DMS79 (cell line): Measurements from ENCODE around the gene VTI1A.

Source experiments
- DNase-seq: peaks from one replicate; lab custom pipeline; 2025; lab: John Stamatoyannopoulos, UW

VTI1A gene

DNA sequence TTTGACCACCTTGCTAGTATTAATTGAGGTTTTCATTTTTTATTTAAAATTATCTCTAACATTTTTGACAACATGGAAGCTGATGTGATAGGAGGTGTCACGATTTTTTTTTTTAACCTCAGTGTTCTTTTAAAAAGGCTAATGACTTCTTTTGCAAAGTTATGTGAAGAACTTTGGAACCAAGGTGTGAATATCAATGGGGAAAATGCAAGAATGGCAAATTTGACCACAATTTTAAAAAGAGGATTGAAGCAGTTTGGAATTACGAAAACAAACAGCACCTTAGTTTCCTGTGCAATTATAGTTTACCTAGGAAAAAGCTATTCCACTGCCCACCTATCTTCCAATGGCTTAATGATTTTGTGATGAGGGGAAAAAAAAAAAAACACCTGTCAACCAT, 232.4 kb downstream of the VTI1A start:
- no peak for DNase-seq

DNA sequence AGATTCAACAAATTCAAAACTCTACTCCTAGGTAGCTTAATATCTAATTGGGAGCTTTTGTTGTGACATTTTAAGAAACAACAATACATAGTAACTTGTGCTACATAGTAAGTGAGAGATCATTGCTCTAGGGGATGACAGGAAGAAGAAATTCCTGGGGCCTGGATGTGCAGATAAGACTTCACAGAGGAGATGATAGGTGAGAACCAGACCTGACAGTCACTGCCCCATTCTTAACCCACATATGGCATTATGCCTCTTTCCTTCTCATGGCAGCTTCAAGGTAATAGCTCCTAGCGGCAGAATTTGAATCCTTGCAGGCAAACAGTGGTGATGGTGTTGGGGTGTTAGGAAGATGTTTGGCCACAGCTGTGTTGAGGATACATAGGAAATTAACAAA, 233.6 kb downstream of the VTI1A start:
- no peak for DNase-seq

DNA sequence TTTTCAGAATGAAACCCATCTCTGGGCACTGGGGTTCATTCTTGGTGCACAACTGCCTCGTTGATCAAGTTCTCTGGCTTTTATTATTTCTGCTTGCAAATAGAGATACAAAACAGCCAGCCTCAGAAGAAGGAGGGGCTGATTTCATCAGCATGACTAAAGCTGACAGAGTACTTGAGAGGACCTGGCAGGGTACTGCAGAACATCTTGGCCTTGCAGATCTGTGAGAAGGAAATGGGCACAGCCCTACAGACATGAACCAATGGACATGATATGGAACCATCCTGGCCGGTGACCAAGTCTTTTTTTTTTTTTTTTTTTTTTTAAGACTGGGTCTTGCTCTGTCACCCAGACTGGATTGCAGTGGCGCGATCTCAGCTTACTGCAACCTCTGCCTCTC, 240.6 kb downstream of the VTI1A start:
- DNase-seq, result no peak

DNA sequence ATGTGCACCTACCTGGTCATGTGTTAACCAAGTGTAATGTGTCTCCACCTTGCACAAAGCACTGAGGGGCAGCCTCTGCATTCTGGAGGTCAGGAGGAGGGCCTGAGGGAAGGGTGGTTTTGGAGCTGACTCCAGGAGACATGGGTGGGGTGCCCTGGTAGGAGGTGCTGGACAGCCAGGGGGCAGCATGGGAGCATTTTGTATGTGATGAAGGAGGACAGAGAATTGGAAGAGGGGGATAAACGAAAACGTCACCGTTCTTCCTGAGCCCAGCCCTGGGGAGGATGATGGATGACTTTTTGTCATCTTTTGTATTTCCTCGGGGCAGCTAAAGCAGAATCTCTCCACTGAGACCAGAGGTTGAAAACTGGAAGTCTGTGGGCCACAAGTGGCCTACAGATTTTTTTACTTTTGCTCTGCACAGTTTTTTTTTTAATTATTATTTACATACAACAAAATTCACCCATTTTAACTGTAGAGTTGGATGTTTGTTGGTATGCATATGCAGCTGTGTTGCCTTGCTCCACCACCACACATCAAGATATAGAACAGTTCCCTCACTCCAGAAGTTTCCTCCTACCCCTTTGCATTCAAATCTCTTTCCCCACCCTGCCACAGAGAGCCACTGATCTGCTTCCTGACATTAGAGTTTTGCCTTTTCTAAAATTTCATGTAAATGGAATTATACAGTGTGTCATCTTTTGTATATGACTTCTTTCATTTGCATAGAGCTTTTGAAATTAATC, 242.5 kb downstream of the VTI1A start:
- no peak for DNase-seq

DNA sequence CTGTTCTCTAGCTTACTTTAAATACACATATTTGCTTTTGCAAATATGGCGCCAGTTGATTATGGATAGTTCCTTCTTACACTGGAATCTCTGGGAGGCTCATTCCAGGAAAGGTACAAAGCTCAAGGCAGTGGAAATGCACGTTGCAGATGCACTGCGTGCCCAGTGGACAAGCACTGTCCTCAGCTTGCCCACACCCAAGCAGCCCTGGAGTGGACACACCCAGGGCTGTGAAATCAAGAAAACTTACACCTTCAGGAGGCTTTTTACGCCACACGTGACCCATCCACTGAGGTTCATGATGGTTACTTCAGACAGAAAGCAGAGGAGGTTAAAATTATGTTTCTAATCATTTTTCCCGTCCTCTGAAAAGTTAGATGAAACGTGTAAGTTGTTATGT, 248.5 kb downstream of the VTI1A start:
- no peak for DNase-seq

DNA sequence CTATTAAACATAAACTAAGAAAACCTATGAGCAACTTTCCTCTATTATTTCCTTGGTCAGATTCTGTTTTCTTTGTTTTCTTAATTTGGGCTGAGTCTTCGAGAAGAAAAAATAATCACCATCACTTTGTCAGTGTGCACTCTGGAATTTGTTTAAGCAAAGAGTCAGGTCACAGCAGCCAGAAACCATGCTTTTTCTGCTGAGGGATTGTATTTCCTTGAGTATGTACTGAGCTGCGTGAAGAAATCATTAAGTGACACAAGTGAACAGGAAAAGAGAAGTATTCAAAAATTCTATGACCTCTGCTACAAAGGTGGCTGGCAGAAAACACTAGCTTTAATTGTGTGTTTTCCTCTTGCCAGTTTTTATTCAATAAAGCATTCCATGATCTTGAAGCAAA, 249.6 kb downstream of the VTI1A start:
- no peak for DNase-seq

DNA sequence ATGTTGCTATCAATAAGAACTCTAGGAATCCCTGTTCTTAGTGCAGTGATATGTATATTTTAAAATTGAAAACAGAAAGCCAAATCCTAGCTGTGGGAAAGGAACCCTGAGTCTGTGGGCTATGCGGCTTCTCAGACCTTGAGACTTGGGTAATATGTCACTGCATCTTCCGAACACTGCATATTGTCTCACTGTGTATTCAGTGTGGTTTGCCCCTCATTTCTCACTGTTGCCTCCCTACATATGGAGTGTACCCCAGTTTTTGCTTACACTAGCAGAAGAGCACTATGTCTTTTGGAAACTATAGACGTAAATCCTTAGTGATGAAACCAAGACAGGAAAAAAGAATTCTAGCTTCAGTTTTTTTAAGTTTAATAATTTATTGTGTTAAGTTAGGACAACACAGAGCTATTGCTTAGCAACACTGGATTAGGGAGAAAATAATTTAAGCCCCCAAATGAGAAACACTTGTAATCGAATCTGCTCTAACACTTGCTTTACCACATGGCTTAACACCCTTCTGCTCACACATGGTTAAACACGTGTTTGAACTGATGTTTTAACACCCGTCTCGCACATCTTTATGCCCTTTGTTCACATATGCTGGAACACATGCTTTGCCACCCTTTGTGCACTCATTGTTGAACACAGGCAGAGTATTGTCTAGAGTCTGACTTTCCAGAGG, 251.3 kb downstream of the VTI1A start:
- no peak for DNase-seq

DNA sequence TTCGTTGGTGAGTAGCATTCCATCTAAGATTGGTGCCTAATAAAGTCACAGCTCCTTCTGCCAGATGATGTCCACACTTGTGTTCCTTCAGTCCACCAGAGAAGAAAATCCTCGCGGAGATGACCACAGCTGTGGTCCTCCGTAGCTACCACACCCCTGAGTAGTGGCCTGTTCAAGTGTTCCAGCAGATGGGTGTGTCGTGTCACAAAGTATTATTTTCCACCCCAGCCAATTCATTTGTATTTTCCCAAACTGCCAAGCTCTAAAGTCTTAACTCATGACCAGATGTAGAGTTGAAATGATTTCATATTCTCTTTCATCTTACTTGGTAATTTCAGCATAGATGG, 251.8 kb downstream of the VTI1A start:
- DNase-seq, result no peak

DNA sequence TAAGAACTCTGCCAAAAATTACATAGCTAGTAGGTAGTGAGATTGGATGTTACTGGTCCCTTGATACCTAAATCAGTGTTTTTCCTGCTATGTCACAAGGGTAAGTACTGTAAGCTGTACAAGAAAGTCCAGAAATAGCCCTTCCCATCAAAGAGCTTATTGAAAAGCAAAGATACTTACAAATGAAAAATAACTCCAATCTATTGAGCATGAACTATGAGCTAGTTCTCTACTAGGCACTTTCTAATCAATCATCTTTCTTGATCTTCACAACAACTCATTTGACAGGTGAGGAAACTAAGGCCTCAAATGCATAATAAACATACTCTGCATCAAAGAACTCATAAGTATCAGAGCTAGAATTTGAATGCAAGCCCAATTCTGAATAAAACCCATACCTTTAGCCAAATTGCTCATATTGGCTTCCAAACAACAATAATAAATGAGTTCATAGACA, 253.2 kb downstream of the VTI1A start:
- no peak for DNase-seq

DNA sequence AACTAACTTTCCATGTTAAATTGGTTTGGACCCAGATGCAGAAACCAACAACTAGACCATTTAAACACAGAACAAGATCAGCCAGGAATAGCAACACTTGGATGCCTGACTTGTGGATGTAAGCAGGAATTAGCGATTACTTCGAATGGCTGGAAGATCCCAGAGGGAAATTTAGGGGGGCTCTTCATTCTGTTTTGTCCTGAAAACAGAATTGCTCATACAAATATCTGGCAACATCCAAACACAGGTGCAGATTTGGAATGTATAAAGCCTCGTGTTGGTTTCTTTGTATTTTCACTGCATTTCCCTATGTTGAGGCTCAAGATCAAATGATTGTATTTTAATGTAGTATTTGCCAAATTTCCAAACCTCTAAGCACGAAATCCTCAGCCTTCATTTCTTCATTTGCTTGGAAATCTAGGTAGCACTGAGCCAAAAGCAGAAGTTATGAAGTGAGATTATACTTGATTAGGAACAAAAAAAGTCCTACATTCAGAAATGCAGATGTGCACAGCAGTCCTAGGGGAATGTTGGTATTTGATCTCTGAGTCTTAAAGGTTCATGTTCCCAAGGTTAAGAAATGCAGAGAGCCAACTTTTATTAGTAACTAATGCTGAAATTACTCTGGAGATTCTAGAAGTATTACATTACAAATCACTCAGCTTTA, 254.3 kb downstream of the VTI1A start:
- no peak for DNase-seq

DNA sequence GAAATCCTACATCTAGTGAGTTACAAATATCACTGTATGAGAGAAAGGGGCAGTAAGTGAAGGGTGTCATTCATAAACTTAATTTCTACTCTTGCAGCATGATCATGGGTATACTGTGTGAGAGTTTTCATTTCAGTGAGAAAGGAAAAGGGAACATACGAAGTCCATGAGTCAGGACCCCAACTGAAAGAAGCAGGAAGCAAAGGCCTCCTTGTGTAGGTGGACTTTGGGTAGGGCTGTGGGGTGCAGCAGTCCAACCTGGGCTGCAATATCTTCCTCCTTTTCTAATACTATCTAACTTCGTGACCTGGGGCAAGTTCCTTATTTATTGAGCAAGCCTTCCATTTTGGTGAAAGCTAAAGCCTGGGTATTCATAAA, 254.9 kb downstream of the VTI1A start:
- no peak for DNase-seq

DNA sequence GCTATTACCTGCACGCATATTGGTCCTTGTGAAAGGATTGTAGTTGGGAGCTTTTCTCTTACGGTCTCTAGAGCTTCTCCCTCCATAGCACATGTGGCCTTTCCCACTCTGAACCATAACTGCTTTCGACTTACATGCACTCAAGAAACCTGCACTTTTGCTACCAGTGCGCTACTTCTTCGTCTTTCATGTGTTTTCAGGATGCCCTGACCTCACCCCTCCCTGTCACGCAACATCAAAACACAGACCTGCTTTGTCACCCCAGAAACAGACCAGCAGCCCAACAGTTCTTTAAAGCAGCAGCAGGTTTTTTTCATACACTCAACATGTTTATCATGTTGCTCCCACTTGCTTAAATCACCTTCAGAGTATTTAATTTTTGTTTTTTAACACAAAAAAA, 259.6 kb downstream of the VTI1A start:
- no peak for DNase-seq

DNA sequence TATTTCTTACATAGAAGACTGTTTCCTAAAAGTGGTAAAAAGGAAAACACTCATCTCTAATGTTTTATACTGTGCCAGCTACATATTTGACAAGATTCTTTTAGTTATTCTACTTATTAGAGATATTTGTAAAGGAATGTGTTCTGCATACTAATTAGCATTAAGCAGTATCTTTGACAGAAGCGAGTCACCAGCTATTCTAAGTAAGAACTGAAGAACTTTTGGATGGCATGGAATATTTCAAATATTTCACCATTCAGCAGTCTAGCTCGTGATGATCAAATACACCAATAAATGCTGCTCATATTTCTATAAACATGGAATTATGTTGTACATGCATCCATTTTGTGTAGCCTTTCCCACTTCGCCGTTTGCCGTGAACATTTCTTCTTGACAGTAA, 261.4 kb downstream of the VTI1A start:
- no peak for DNase-seq

DNA sequence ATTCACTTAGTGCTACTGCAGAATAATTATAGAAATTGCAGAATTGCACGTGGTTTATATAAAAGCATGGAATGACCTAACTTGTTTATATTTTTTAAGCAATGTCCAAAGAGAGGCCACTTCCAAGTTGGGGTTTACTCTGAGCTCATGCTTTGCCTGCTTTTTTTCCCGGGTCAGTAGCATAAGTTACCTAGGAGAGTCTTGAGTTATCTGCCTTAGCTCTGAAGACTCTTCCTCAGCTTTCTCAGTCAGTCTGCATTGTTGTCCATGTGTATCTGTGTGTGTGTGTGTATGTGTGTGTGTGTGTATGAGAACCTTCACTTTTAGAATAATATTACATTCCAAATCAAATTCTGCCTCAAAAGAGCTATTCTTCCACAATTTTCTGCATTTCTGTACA, 263.5 kb downstream of the VTI1A start:
- DNase-seq, result no peak

DNA sequence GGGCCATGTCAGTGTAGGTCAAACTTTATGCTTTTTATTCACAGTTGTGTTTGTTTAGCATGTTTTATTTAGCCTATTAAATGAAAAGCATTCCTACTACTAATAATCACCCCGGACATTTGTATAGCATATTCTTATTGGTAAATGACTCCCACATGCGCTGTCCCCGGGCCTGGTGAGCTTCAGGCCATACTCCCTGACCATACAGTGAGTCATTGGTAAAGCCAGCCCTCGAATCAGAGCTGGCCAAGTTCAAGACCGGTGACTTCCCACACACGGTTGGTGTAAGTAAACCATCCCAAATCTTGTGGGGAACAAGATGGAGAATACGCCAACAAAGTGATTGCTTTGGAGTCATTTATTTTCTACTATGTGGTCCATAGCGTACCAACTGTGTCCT, 264.4 kb downstream of the VTI1A start:
- DNase-seq, result no peak

DNA sequence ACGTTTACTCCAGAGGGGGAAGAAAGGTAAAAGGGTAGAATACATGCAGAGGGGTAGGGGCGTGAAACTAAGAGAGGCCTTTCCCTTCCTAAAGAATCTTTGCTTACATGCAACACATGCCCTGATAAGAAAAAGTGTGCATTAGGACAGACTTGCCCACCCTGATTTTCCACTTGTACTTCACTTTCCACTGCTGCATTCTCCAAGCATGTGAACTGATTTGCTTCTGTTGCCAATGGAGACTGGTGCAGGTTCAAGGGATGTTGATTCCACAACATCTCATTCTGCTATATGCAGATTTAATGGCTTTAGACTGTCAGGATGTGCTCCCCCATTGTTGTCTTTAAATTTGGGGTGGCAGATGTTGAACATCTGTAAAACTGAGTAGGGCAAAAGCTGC, 265.5 kb downstream of the VTI1A start:
- no peak for DNase-seq

DNA sequence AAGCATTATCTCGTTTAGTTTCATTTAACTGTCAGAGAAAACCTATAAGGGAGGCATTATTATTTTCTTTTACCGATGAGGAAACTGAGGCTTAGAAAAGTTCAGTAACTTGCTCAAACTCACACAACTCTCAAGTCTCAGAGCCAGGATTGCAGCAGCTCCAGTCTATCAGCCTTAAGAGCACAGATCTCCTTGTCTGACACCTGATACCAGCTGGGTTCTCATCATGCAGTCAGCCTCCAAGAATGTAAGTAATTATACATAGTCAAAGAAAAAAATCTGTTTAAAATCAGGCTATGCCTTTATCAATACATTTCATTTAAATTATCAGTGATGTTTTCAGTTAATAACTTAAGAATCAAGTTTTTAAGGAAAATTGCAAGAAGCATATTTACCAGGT, 266.4 kb downstream of the VTI1A start:
- no peak for DNase-seq

DNA sequence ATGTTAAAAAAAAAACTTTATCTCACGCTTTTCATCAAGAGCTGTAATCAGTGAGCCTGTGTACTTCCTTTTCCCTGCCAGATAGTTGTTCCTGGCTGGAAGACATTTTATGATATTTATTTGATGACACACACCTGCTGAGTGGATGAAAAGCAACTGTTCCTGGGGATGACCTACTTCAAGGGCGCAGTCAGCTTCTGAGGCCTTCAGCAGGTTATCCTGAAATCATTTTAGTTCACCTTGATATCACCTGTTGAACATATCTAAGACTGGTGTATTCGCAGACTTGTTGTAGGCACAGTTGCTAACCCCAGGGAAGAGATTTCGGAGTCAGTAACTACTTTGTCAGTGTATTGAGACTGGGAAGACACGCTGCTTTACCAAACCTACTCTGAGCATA, 268.6 kb downstream of the VTI1A start:
- DNase-seq, result no peak

DNA sequence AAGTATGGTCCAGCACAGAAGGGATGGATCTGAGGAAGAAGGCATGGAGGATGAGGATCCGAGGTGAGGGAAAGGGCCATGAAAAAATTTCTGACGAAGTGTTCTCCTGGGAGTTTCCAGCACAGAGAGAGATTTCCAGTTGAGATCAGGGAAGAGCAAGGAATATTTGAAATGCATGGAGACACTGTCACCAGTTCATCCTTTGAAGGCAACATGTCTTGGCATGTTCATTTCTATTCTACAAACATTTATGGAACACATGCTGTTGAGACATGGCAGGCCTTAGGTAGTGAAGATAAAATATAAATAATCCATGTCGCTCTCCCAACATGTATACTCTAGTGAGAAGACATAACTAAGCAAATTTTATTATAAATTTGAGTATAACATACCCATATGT, 269.1 kb downstream of the VTI1A start:
- DNase-seq, result no peak

DNA sequence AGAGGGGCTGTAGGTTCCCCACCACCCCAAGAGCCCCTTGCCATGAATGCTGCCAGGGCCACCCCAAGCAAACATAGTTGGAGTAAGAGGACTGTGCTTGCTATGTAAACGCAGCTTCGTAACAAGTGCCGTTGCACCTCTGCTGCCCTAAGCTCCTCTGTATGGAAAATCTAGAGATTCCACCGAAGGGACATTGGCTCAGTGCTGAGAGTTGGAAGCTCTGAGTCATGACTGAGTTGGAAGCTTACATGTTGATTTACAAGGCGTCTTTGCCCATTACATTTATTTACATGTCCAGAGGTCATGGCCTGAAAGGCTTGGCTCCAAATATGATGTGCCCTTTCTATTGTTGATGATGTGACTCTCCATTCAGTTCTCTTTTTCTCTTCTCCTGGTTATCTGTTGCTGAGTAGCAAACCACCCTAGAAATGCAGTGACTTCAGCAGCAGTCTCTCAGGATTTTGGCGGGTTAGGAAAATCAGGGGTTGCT, 270.0 kb downstream of the VTI1A start:
- no peak for DNase-seq

DNA sequence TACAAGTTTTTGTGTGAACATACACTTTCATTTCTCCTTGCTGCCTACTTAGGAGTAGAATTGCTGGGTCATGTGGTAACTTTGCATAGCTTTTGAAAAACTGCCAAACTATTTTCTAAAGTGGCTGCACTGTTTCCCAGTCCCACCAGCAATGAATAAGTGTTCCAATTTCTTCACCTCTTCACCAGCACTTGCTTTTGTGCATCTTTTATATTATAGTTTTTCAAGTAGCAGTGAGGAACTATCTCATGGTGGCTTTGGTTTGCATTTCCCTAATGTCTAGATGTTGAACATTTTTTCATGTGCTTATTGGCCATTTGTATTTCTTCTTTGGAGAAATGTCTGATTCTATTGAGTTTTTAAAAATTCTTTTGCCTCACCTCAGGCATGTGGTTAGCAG, 273.2 kb downstream of the VTI1A start:
- no peak for DNase-seq

DNA sequence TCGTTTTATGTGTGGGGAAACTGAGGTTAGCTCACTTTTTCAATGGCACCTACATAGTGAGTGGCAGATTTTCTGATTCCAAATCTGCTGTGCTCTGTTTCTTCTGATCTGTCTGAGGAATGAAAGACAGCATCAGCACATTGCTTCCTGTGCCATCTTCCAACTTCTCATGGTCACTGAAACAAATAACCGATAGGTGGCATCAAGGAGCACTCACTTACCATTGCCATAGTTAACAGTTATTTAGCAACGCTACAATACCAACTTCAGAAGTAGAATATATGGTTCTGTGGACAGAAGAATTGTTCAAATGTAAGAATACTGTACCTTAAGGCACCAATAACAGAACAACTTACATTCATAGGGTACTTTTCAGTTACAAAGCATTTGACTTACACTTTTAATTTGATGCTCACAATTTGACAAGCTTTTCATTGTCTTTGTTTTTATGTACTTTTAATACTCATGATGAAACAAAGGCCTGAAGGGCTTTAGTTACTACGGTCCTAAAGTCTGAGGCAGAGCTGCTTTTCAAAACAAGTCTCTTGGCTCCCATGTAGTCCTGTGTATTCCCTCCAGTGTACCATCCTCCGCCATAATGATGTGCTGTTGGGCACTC, 274.2 kb downstream of the VTI1A start:
- DNase-seq, result no peak

DNA sequence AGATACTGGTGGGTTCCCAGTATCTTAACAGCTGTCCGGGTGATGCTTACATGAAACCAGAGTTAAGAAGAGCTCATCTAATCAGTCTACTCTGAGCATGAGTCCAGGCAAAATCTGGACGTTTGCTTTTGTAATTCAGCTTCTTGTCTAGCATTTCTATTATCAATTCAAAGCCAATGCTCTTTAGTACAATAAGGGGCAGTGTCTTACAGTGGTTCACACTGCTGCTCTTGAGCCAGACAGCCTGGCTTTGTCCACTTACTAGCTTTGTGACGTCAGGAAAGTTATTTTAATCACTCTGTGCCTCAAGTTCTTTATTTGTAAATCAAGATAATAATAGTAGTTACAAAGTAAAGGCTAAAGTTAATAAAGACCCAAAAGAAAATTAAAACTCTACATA, 275.7 kb downstream of the VTI1A start:
- DNase-seq, result no peak
